Measurements from ENCODE around the gene YARS1.

YARS1 gene

GRCh38 chr1:32780628-32781234, 36.4 kb downstream of the YARS1 start:
- peak; percentile 32 for DNase-seq (ENCODE audit: low read depth)
- no peak for TF ChIP-seq CTCF (IDR thresholded peaks at IDR 0.05; ENCODE audit: low read depth, low read length, missing control alignments)
- no peak overlapping the region for H3K4me3 ChIP-seq (ENCODE audit: low read depth, low read length)
- in situ Hi-C loops (cut with HindIII; ENCODE audit: low sequenced_read_pairs): loop anchor here (5.0 kb wide), 1 partner anchor 68 kb away; no protein-coding TSS in a partner anchor

- no peak for TF ChIP-seq CTCF (IDR thresholded peaks at IDR 0.05; ENCODE audit: low read depth, low read length, missing control alignments)
- in situ Hi-C loops (cut with HindIII; ENCODE audit: low sequenced_read_pairs): loop anchor here (5.0 kb wide), 1 partner anchor 68 kb away; no protein-coding TSS in a partner anchor
- DNase-seq (ENCODE audit: low read depth): no peak
- H3K4me3 ChIP-seq (ENCODE audit: low read depth, low read length): no peak overlapping the region
These were observed 37.2 kb downstream of the YARS1 start for GRCh38 chr1:32780005-32780404.

GRCh38 chr1:32779242-32779641, 37.9 kb downstream of the YARS1 start:
- TF ChIP-seq CTCF (IDR thresholded peaks at IDR 0.05; ENCODE audit: low read depth, low read length, missing control alignments): no peak
- no peak overlapping the region for H3K4me3 ChIP-seq (ENCODE audit: low read depth, low read length)
- DNase-seq (ENCODE audit: low read depth): no peak
- in situ Hi-C loops (cut with HindIII; ENCODE audit: low sequenced_read_pairs): no loop called here

GRCh38 chr1:32775640-32776337, 41.4 kb downstream of the YARS1 start:
- in situ Hi-C loops (cut with HindIII; ENCODE audit: low sequenced_read_pairs): no loop called here

GRCh38 chr1:32774950-32775634, 42.1 kb downstream of the YARS1 start:
- in situ Hi-C loops (cut with HindIII; ENCODE audit: low sequenced_read_pairs): no loop called here
- DNase-seq (ENCODE audit: low read depth): peak; percentile 90
- no peak overlapping the region for H3K4me3 ChIP-seq (ENCODE audit: low read depth, low read length)
- peak; percentile 5 for TF ChIP-seq CTCF (IDR thresholded peaks at IDR 0.05; ENCODE audit: low read depth, low read length, missing control alignments)

More at GRCh38 chr1:32775640-32776337, 41.4 kb downstream of the YARS1 start:
- H3K4me3 ChIP-seq (ENCODE audit: low read depth, low read length): no peak overlapping the region
- TF ChIP-seq CTCF (IDR thresholded peaks at IDR 0.05; ENCODE audit: low read depth, low read length, missing control alignments): no peak
- no peak for DNase-seq (ENCODE audit: low read depth)

GRCh38 chr1:32774464-32774808, 42.7 kb downstream of the YARS1 start:
- TF ChIP-seq CTCF (IDR thresholded peaks at IDR 0.05; ENCODE audit: low read depth, low read length, missing control alignments): no peak
- no peak for DNase-seq (ENCODE audit: low read depth)
- in situ Hi-C loops (cut with HindIII; ENCODE audit: low sequenced_read_pairs): no loop called here
- no peak overlapping the region for H3K4me3 ChIP-seq (ENCODE audit: low read depth, low read length)
